GM23338 (cell line): ENCODE results near the gene TSFM. TPM values are rescaled to one million over a fixed set of nuclear protein-coding genes. Genes with fewer than 3 reads are reported as not detected.

Experiments used
- ATAC-seq: fragments of 200-7000 bp; cut with Tn5 transposase; 3 replicates; pipeline ENCODE4 v1.9.1; 2020
- DNase-seq: peaks from one replicate; pipeline ENCODE4 v3.0.0-alpha.2; 2015; ENCODE audit warnings: low spot score
- H2AFZ ChIP-seq: fragments of 200-600 bp; sonication (generic); 2 replicates; pipeline ENCODE4 v1.8.0; 2016; ENCODE audit warnings: antibody characterized with exemption, mild to moderate bottlenecking, moderate library complexity
- H3F3A ChIP-seq: fragments of 200-600 bp; sonication (generic); replicated peaks from 2 replicates; pipeline ENCODE4 v1.8.0; 2017; ENCODE audit warnings: antibody characterized with exemption, mixed run types, low read depth
- H3K27ac ChIP-seq: fragments of 200-600 bp; sonication (generic); 2 replicates; pipeline ENCODE4 v1.6.1; 2016; ENCODE audit warnings: low read depth
- H3K27me3 ChIP-seq: fragments of 200-600 bp; sonication (generic); 2 replicates; pipeline ENCODE4 v1.8.0; 2016; ENCODE audit warnings: mild to moderate bottlenecking, mixed run types, moderate library complexity; ENCODE audit not compliant: insufficient read depth
- H3K36me3 ChIP-seq: fragments of 200-600 bp; sonication (generic); 2 replicates; pipeline ENCODE4 v1.8.0; 2016; ENCODE audit warnings: mild to moderate bottlenecking; ENCODE audit not compliant: insufficient read depth
- H3K4me1 ChIP-seq: fragments of 200-600 bp; sonication (generic); 2 replicates; pipeline ENCODE4 v1.8.0; 2016; ENCODE audit warnings: mild to moderate bottlenecking, moderate library complexity; ENCODE audit not compliant: insufficient read depth
- H3K4me2 ChIP-seq: fragments of 200-600 bp; sonication (generic); 2 replicates; pipeline ENCODE4 v1.7.1; 2017; ENCODE audit warnings: mixed run types
- H3K4me3 ChIP-seq: fragments of 200-600 bp; sonication (generic); 2 replicates; pipeline ENCODE4 v1.6.1; 2016; ENCODE audit warnings: mixed run types
- H3K79me2 ChIP-seq: fragments of 200-600 bp; sonication (generic); replicated peaks from 2 replicates; pipeline ENCODE4 v1.8.0; 2017; ENCODE audit warnings: mild to moderate bottlenecking; ENCODE audit not compliant: insufficient read depth
- H3K9me2 ChIP-seq: fragments of 200-600 bp; sonication (generic); 2 replicates; pipeline ENCODE4 v1.8.0; 2017; ENCODE audit not compliant: insufficient read depth
- H4K20me1 ChIP-seq: fragments of 200-600 bp; sonication (generic); replicated peaks from 2 replicates; pipeline ENCODE4 v1.8.0; 2017; ENCODE audit warnings: mild to moderate bottlenecking; ENCODE audit not compliant: insufficient read depth
- H3K27ac Mint-ChIP-seq: 2 replicates; pipeline ENCODE4 v1.8.0; 2020; ENCODE audit warnings: inconsistent platforms, mild to moderate bottlenecking, moderate library complexity, mixed read lengths
- H3K27me3 Mint-ChIP-seq: 3 replicates; pipeline ENCODE4 v1.8.0; 2022; ENCODE audit warnings: low read depth, mild to moderate bottlenecking, moderate library complexity, mixed read lengths, inconsistent platforms; ENCODE audit not compliant: insufficient read depth, poor library complexity
- H3K36me3 Mint-ChIP-seq: 3 replicates; pipeline ENCODE4 v1.8.0; 2021; ENCODE audit warnings: low read depth, mild to moderate bottlenecking, inconsistent platforms, moderate library complexity, mixed read lengths
- H3K4me1 Mint-ChIP-seq: 3 replicates; pipeline ENCODE4 v1.8.0; 2020; ENCODE audit warnings: mild to moderate bottlenecking, inconsistent platforms, mixed read lengths
- H3K4me3 Mint-ChIP-seq: 3 replicates; pipeline ENCODE4 v1.8.0; 2021; ENCODE audit warnings: moderate library complexity, mild to moderate bottlenecking, inconsistent platforms, mixed read lengths
- H3K9me3 Mint-ChIP-seq: 3 replicates; pipeline ENCODE4 v1.8.0; 2020; ENCODE audit warnings: moderate library complexity, mild to moderate bottlenecking, inconsistent platforms, mixed read lengths
- CREB1 ChIP-seq: fragments of 250-450 bp; sonication (Bioruptor Pico); IDR thresholded peaks from 2 replicates; pipeline ENCODE4 v1.5.0; 2020; ENCODE audit warnings: low read depth, mild to moderate bottlenecking, moderate library complexity
- CTCF ChIP-seq, 2 experiments: fragments of 200-600 bp in 1 of 2; sonication (generic) in 1 of 2; conservative IDR thresholded peaks; 2 replicates each; pipeline versions ENCODE4 v1.5.1 to v1.6.1; 2016 to 2017; ENCODE audit warnings: antibody characterized with exemption in 2 of 2, low read depth in 2 of 2, mild to moderate bottlenecking in 2 of 2, moderate library complexity in 1 of 2
- ETS1 ChIP-seq: IDR thresholded peaks from 2 replicates; pipeline ENCODE4 v1.6.1; 2016; ENCODE audit warnings: antibody characterized with exemption
- EZH2 ChIP-seq: fragments of 200-600 bp; sonication (generic); IDR thresholded peaks from one replicate; pipeline ENCODE4 v1.8.0; 2017; ENCODE audit warnings: antibody characterized with exemption, mild to moderate bottlenecking, low read depth; ENCODE audit not compliant: unreplicated experiment
- EZH2phosphoT487 ChIP-seq: fragments of 200-600 bp; sonication (generic); IDR thresholded peaks from one replicate; pipeline ENCODE4 v1.8.1; 2018; ENCODE audit warnings: antibody characterized with exemption; ENCODE audit not compliant: unreplicated experiment
- JUNB ChIP-seq: IDR thresholded peaks from one replicate; pipeline ENCODE4 v1.6.1; 2016; ENCODE audit warnings: antibody characterized with exemption; ENCODE audit not compliant: unreplicated experiment
- NANOG ChIP-seq: IDR thresholded peaks from 2 replicates; pipeline ENCODE4 v1.6.1; 2016; ENCODE audit warnings: antibody characterized with exemption, borderline replicate concordance
- POLR2AphosphoS5 ChIP-seq: IDR thresholded peaks from 2 replicates; pipeline ENCODE4 v1.6.1; 2016; ENCODE audit warnings: antibody characterized with exemption, low read depth
- REST ChIP-seq: IDR thresholded peaks from one replicate; pipeline ENCODE4 v1.6.1; 2018; ENCODE audit warnings: antibody characterized with exemption; ENCODE audit not compliant: unreplicated experiment
- STAT1 ChIP-seq: IDR thresholded peaks from one replicate; pipeline ENCODE4 v1.6.1; 2016; ENCODE audit warnings: antibody characterized with exemption; ENCODE audit not compliant: unreplicated experiment
- ZNF114 ChIP-seq: fragments of 250-450 bp; sonication (Bioruptor Pico); IDR thresholded peaks from 2 replicates; pipeline ENCODE4 v1.5.0; 2020; ENCODE audit warnings: mild to moderate bottlenecking, moderate library complexity
- ZNF331 ChIP-seq: fragments of 250-450 bp; sonication (Bioruptor Pico); IDR thresholded peaks from 2 replicates; pipeline ENCODE4 v1.5.0; 2020; ENCODE audit warnings: low read depth, mild to moderate bottlenecking, moderate library complexity
- ZNF462 ChIP-seq: fragments of 250-450 bp; sonication (Bioruptor Pico); IDR thresholded peaks from 2 replicates; pipeline ENCODE4 v1.5.0; 2020; ENCODE audit warnings: mild to moderate bottlenecking, moderate library complexity
- polyA plus RNA-seq: library from polyadenylated mRNA; unstranded; fragments of >200 nt; fragmentation: Nextera tagmentation; extraction: Ambion mirVana; gene quantifications from 2 replicates; pipeline ENCODE4 v1.2.1, GENCODE V29; 2016
- total RNA-seq: library from RNA; depleted of rRNA; stranded (reverse); fragments of >200 nt; shearing (Covaris generic); gene quantifications from 2 replicates; pipeline ENCODE4 v1.2.3, GENCODE V29; 2014

The TSFM gene
- total and polyA plus RNA-seq, 2 experiments from 2014 or later: 29.5 to 43.1 TPM

GRCh38 chr12:57755454-57756372 lies 26.9 kb upstream of the TSFM start:
- H3K27ac ChIP-seq: no peak overlapping the region
- peaks cover 19% of the 10 kb centered on the region for H3F3A ChIP-seq
- Mint-ChIP-seq H3K4me3 (peak overlapping the region; percentile 71), H3K27ac (no peak overlapping the region), H3K4me1 (peaks cover 36% of the 10 kb centered on the region), H3K9me3 (no peaks in the 10 kb centered on the region; the same call in 2 of the 3 replicates), H3K36me3 (peaks cover 13% of the 10 kb centered on the region), H3K27me3 (peaks cover 69% of the 10 kb centered on the region)
- peak overlapping the region; percentile 83 for H3K4me3 ChIP-seq
- H3K79me2 ChIP-seq: peaks cover 13% of the 10 kb centered on the region
- H2AFZ ChIP-seq: no peak overlapping the region
- no peaks in the 10 kb centered on the region for H3K9me2 ChIP-seq
- peaks cover 4% of the 10 kb centered on the region; the same call in 1 of the 2 replicates for H4K20me1 ChIP-seq
- DNase-seq (peak; percentile 53), ATAC-seq (peak; percentile 3; the same call in 2 of the 3 replicates)
- peaks cover 36% of the 10 kb centered on the region for H3K4me1 ChIP-seq
- H3K27me3 ChIP-seq: peaks cover 70% of the 10 kb centered on the region
- H3K36me3 ChIP-seq: no peaks in the 10 kb centered on the region
- TF ChIP-seq REST: no peak
- TF ChIP-seq STAT1: no peak
- TF ChIP-seq ETS1: no peak
- TF ChIP-seq JUNB: no peak
- no peak for TF ChIP-seq POLR2AphosphoS5
- TF ChIP-seq EZH2phosphoT487: no peak
- no peak for TF ChIP-seq EZH2
- no peak for TF ChIP-seq NANOG
- TF ChIP-seq ZNF462 (CRISPR knock-in tag): no peak
- no peak for TF ChIP-seq CREB1 (CRISPR knock-in tag)
- no peak for TF ChIP-seq ZNF114 (CRISPR knock-in tag)
- TF ChIP-seq ZNF331: no peak
- TF ChIP-seq CTCF (conservative IDR thresholded peaks at IDR 0.05; ENCODE audit: low read depth in 2 of 2): no peak
- peak overlapping the region; percentile 86 for H3K4me2 ChIP-seq
